B cell (primary cell): ENCODE data around the gene CCPG1. TPM values are rescaled to one million over a fixed set of nuclear protein-coding genes. Genes with fewer than 3 reads are reported as not detected.
A peak's percentile ranks its signal among the peaks of the same experiment; 100 is the strongest.

Experiments used
- ATAC-seq: fragments of 200-7000 bp; cut with Tn5 transposase; one replicate; pipeline ENCODE4 v1.10.0; 2021; ENCODE audit warnings: low read depth, mild to moderate bottlenecking, moderate number of reproducible peaks, moderate library complexity
- CTCF ChIA-PET: fragments of 350-600 bp; sonication (Branson Sonifier 250); formaldehyde crosslinking; loops from one replicate; lab custom pipeline; 2021; ENCODE audit warnings: antibody characterized with exemption, inconsistent platforms; lab: Charles Lee
- POLR2A ChIA-PET: fragments of 350-600 bp; sonication (Branson Sonifier 250); formaldehyde crosslinking; loops from one replicate; lab custom pipeline; 2021; ENCODE audit warnings: antibody characterized with exemption; lab: Charles Lee
- DNase-seq: peaks from one replicate; pipeline ENCODE4 v3.0.0; 2013
- H2AFZ ChIP-seq: 2 replicates; pipeline ENCODE4 v1.6.1; 2012; ENCODE audit warnings: mild to moderate bottlenecking, low read depth, low read length; ENCODE audit not compliant: insufficient read depth, poor library complexity, severe bottlenecking
- H3K27ac ChIP-seq, 2 donors: 1 replicate in 1 of 2; 2 replicates in 1 of 2; pipeline ENCODE4 v1.5.1; 2012 to 2013; ENCODE audit warnings: low read length in 2 of 2, mild to moderate bottlenecking in 2 of 2, moderate library complexity in 1 of 2
- H3K27me3 ChIP-seq, 4 experiments: fragments of 200-600 bp in 1 of 4; sonication (generic) in 1 of 4; replicated peaks in 1 of 4; 1 replicate in 2 of 4; 2 replicates in 2 of 4; pipeline versions ENCODE4 v1.6.1 to v1.7.0; 2013 to 2016; ENCODE audit warnings: low read length in 3 of 4, mild to moderate bottlenecking in 2 of 4, mixed read lengths in 1 of 4, moderate library complexity in 1 of 4; ENCODE audit not compliant: insufficient read depth in 4 of 4, control insufficient read depth in 3 of 4; ENCODE audit errors: control extremely low read depth in 1 of 4
- H3K36me3 ChIP-seq, 2 experiments: replicated peaks in 1 of 2; 1 replicate in 1 of 2; 2 replicates in 1 of 2; pipeline versions ENCODE4 v1.6.1 to v1.7.1; 2013; ENCODE audit warnings: low read length in 1 of 2; ENCODE audit not compliant: insufficient read depth in 2 of 2, control insufficient read depth in 1 of 2; ENCODE audit errors: control extremely low read depth in 1 of 2, extremely low read depth in 1 of 2
- H3K4me1 ChIP-seq, 2 donors: fragments of 200-600 bp in 1 of 2; sonication (generic) in 1 of 2; 1 replicate in 1 of 2; 2 replicates in 1 of 2; pipeline versions ENCODE4 v1.5.1 to v1.6.1; 2013 to 2017; ENCODE audit warnings: low read length in 2 of 2; ENCODE audit not compliant: control insufficient read depth in 2 of 2, insufficient read depth in 2 of 2
- H3K4me2 ChIP-seq: replicated peaks from 2 replicates; pipeline ENCODE3; 2012; ENCODE audit warnings: mild to moderate bottlenecking, low read depth, low read length; ENCODE audit not compliant: poor library complexity, severe bottlenecking
- H3K4me3 ChIP-seq, 5 experiments: fragments of 200-600 bp in 1 of 5; sonication (generic) in 1 of 5; 1 replicate in 3 of 5; 2 replicates in 2 of 5; pipeline versions ENCODE4 v1.5.1 to v1.7.0; 2011 to 2016; ENCODE audit warnings: low read length in 4 of 5, mild to moderate bottlenecking in 4 of 5, low read depth in 2 of 5, control low read depth in 1 of 5, moderate library complexity in 1 of 5; ENCODE audit not compliant: insufficient read depth in 1 of 5; ENCODE audit errors: control extremely low read depth in 1 of 5, extremely low read depth in 1 of 5
- H3K79me2 ChIP-seq: fragments of 200-600 bp; sonication (generic); one replicate; pipeline ENCODE4 v1.6.0; 2016; ENCODE audit warnings: low read length; ENCODE audit not compliant: control insufficient read depth, insufficient read depth
- H3K9ac ChIP-seq: fragments of 200-600 bp; sonication (generic); 2 replicates; pipeline ENCODE4 v1.6.1; 2017; ENCODE audit warnings: mild to moderate bottlenecking, low read length, moderate library complexity
- H3K9me3 ChIP-seq, 3 donors: one replicate each; pipeline versions ENCODE4 v1.6.1 to v1.7.1; 2013; ENCODE audit warnings: low read length in 2 of 3; ENCODE audit not compliant: control insufficient read depth in 2 of 3, insufficient read depth in 1 of 3; ENCODE audit errors: control extremely low read depth in 1 of 3
- H4K20me1 ChIP-seq: 2 replicates; pipeline ENCODE4 v1.6.0; 2012; ENCODE audit warnings: mild to moderate bottlenecking, low read length; ENCODE audit not compliant: insufficient read depth, control insufficient read depth, poor library complexity, severe bottlenecking
- H3K27ac Mint-ChIP-seq: one replicate; pipeline ENCODE4 v1.8.0; 2021; ENCODE audit warnings: mixed read lengths
- H3K27me3 Mint-ChIP-seq: one replicate; pipeline ENCODE4 v1.8.0; 2021; ENCODE audit warnings: mixed read lengths
- H3K4me1 Mint-ChIP-seq: one replicate; pipeline ENCODE4 v1.8.0; 2021; ENCODE audit warnings: mixed read lengths
- H3K4me3 Mint-ChIP-seq: one replicate; pipeline ENCODE4 v1.8.0; 2021; ENCODE audit warnings: mixed read lengths
- H3K9me3 Mint-ChIP-seq: one replicate; pipeline ENCODE4 v1.8.0; 2022; ENCODE audit warnings: mixed read lengths; ENCODE audit not compliant: insufficient read depth
- EZH2 ChIP-seq: IDR thresholded peaks from 2 replicates; pipeline ENCODE4 v1.6.1; 2012; ENCODE audit warnings: borderline replicate concordance, low read depth, mild to moderate bottlenecking, moderate library complexity, low read length; ENCODE audit not compliant: insufficient read depth, poor library complexity, severe bottlenecking
- WGBS: methylation state at CpG from one replicate; pipeline ENCODE4 v1.1.5; 2013; ENCODE audit warnings: missing lambda C conversion rate; ENCODE audit not compliant: insufficient coverage; 5-methylcytosine and 5-hydroxymethylcytosine counted together
- intact Hi-C: fragments of 100-400 bp; cut with micrococcal nuclease; formaldehyde crosslinking; loops from one replicate; pipeline ENCODE4 v1.10.0; 2022
- polyA plus RNA-seq: library from polyadenylated mRNA; depleted of rRNA; stranded (reverse); fragments of >200 nt; gene quantifications from 2 replicates; pipeline ENCODE4 v1.2.3, GENCODE V29; 2012
- total RNA-seq, 2 donors: library from RNA; stranded (reverse); fragments of 120-200 nt in 1 of 2; gene quantifications; 1 replicate in 1 of 2; 2 replicates in 1 of 2; pipeline versions ENCODE4 v1.2.3 to v1.2.4, GENCODE V29; 2013 to 2022
- TF ChIP-seq, protein P1 (sequence below): fragments of 200-600 bp; IDR thresholded peaks from one replicate; pipeline ENCODE4 v1.8.0; 2022; ENCODE audit warnings: antibody characterized with exemption, mild to moderate bottlenecking

Gene CCPG1
- total and polyA plus RNA-seq, 2 donors (not counting 1 experiment from before 2014, with no cell fraction given) = 3.5 to 32.1 TPM

- Histone ChIP-seq H3K4me1 (no peaks in the 10 kb centered on the region), H3K79me2 (no peaks in the 10 kb centered on the region), H3K36me3 (peaks cover 10 to 26% of the 10 kb centered on the region in 2 experiments), H3K27me3 (no peaks in the 10 kb centered on the region), H3K4me2 (no peak overlapping the region), H2AFZ (no peak overlapping the region), H3K27ac (no peak overlapping the region), H3K4me3 (no peak overlapping the region), H3K9ac (no peak overlapping the region), H3K9me3 (no peaks in the 10 kb centered on the region), H4K20me1 (no peaks in the 10 kb centered on the region)
- H3K4me3 Mint-ChIP-seq = no peak overlapping the region
- ChIA-PET POLR2A (no interaction called here), CTCF (no interaction called here)
- intact Hi-C loops = no loop called here
- peak overlapping the region; percentile 12 for H3K27ac Mint-ChIP-seq
- no peaks in the 10 kb centered on the region for H3K4me1 Mint-ChIP-seq
- H3K27me3 Mint-ChIP-seq = no peaks in the 10 kb centered on the region
- DNase-seq (no peak), ATAC-seq (no peak)
- no peaks in the 10 kb centered on the region for H3K9me3 Mint-ChIP-seq
- 100% methylated on average over 1 of the region's 2 CpGs for WGBS
- TF ChIP-seq, protein P1, sequence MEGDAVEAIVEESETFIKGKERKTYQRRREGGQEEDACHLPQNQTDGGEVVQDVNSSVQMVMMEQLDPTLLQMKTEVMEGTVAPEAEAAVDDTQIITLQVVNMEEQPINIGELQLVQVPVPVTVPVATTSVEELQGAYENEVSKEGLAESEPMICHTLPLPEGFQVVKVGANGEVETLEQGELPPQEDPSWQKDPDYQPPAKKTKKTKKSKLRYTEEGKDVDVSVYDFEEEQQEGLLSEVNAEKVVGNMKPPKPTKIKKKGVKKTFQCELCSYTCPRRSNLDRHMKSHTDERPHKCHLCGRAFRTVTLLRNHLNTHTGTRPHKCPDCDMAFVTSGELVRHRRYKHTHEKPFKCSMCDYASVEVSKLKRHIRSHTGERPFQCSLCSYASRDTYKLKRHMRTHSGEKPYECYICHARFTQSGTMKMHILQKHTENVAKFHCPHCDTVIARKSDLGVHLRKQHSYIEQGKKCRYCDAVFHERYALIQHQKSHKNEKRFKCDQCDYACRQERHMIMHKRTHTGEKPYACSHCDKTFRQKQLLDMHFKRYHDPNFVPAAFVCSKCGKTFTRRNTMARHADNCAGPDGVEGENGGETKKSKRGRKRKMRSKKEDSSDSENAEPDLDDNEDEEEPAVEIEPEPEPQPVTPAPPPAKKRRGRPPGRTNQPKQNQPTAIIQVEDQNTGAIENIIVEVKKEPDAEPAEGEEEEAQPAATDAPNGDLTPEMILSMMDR = no peak
- TF ChIP-seq EZH2 = no peak
Observed at GRCh38 chr15:55344206-55344605, 64.0 kb downstream of the CCPG1 start.

DNA sequence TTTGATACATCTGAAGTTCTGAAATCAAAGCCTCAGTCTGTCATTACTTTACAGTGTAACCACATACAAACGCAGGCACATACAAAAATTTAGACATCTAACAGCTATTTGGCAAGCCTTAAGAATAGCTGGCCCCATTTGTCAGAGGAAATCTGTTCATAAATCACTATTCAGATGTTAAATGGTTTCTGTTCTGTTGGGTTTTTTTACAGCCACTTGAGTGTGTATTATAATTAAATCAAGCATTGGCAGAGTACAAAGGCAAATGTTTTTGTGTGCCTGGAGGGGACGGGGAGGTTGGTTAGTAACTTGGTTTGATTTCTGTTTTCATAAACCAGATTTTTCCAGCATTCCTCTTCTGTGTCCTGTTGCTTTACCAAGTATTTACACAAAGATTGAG lies 65.0 kb downstream of the CCPG1 start:
- H3K4me1 ChIP-seq = no peaks in the 10 kb centered on the region
- no peaks in the 10 kb centered on the region for H3K27me3 ChIP-seq
- DNase-seq (no peak), ATAC-seq (no peak)
- ChIA-PET POLR2A (no interaction called here), CTCF (no interaction called here)
- no peak overlapping the region for H3K9ac ChIP-seq
- peaks cover 11 to 30% of the 10 kb centered on the region in 2 experiments for H3K36me3 ChIP-seq
- H3K4me2 ChIP-seq = no peak overlapping the region
- no peaks in the 10 kb centered on the region for H3K79me2 ChIP-seq
- H3K4me3 ChIP-seq = no peak overlapping the region
- WGBS = no CpG with 5 or more reads among the region's 2 CpGs
- Mint-ChIP-seq H3K27me3 (no peaks in the 10 kb centered on the region), H3K4me3 (no peak overlapping the region), H3K27ac (no peak overlapping the region), H3K4me1 (no peaks in the 10 kb centered on the region), H3K9me3 (no peaks in the 10 kb centered on the region)
- no peak overlapping the region for H2AFZ ChIP-seq
- no peaks in the 10 kb centered on the region for H4K20me1 ChIP-seq
- no peaks in the 10 kb centered on the region for H3K9me3 ChIP-seq
- intact Hi-C loops = no loop called here
- TF ChIP-seq, protein P1 = no peak
- no peak for TF ChIP-seq EZH2
- H3K27ac ChIP-seq = no peak overlapping the region
